ENCODE results near the gene SLC47A2.

Gene SLC47A2

GRCh38 chr17:19725486-19725885, 9.1 kb upstream of the SLC47A2 start:
- no peak for DNase-seq

- no peak for DNase-seq
These were observed 8.4 kb upstream of the SLC47A2 start for GRCh38 chr17:19724501-19725420.

- no peak for DNase-seq
These were observed 7.6 kb upstream of the SLC47A2 start for GRCh38 chr17:19723964-19724363.

GRCh38 chr17:19720631-19721426, 4.4 kb upstream of the SLC47A2 start:
- no peak for DNase-seq

GRCh38 chr17:19720210-19720475, 3.8 kb upstream of the SLC47A2 start:
- no peak for DNase-seq

GRCh38 chr17:19719355-19720209, 3.2 kb upstream of the SLC47A2 start:
- no peak for DNase-seq

GRCh38 chr17:19718613-19719354, 2.4 kb upstream of the SLC47A2 start:
- no peak for DNase-seq

- DNase-seq, result no peak
These were observed 1.7 kb upstream of the SLC47A2 start for GRCh38 chr17:19718041-19718612.

GRCh38 chr17:19717411-19717908, 1.1 kb upstream of the SLC47A2 start:
- DNase-seq, result no peak

- DNase-seq, result no peak
These were observed 612 bp upstream of the SLC47A2 start for GRCh38 chr17:19717031-19717360.

- no peak for DNase-seq
These were observed 1.6 kb downstream of the SLC47A2 start for GRCh38 chr17:19714542-19715411.

GRCh38 chr17:19713901-19714361, 2.5 kb downstream of the SLC47A2 start:
- no peak for DNase-seq

- DNase-seq, result no peak
These were observed 2.9 kb downstream of the SLC47A2 start for GRCh38 chr17:19713462-19713861.

- DNase-seq, result no peak
These were observed 3.9 kb downstream of the SLC47A2 start for GRCh38 chr17:19712436-19713004.

GRCh38 chr17:19709841-19710240, 6.5 kb downstream of the SLC47A2 start:
- DNase-seq, result no peak

GRCh38 chr17:19708431-19709175, 7.8 kb downstream of the SLC47A2 start:
- DNase-seq, result no peak

GRCh38 chr17:19707728-19708221, 8.6 kb downstream of the SLC47A2 start:
- DNase-seq, result no peak

GRCh38 chr17:19706791-19707727, 9.3 kb downstream of the SLC47A2 start:
- no peak for DNase-seq
